ENCODE results near the gene PDE4D. TPM values are rescaled to one million over a fixed set of nuclear protein-coding genes. Genes with fewer than 3 reads are reported as not detected.

The PDE4D gene
- total RNA-seq, 4 donors from 2014 or later: 35.0 to 121 (median 63.4) TPM

DNA sequence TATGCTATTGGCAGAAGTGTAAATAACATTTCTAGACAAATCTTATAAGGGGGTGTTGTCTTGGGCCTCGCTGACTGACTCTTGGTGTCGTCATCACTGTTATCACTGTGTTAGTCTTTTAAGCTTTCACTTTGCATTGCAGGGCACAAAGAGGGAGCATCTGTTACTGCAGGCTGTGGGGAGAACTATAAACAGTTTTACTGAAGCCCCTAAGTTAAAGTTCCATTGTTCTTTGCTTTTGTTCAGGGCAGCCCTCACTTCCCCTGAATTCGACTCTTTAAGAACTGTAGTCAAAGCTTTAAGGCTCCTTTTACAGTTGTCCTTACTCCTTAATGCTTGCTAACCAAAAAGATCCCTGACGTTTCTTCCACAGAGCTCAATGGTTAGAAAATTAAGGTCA, 705.7 kb downstream of the PDE4D start:
- no peaks in the 10 kb centered on the region for H3K9me3 ChIP-seq
- H3K27me3 ChIP-seq: no peaks in the 10 kb centered on the region
- H3K4me3 ChIP-seq: peak overlapping the region; percentile 27 to 35
- peak overlapping the region in 3 of 4 donors; percentile 5 to 56 (median 55) for H3K27ac ChIP-seq
- no peak for ATAC-seq
- peak; percentile 39 for TF ChIP-seq POLR2AphosphoS5 (IDR thresholded peaks at IDR 0.05)
- no peak for TF ChIP-seq EP300 (IDR thresholded peaks at IDR 0.05)
- TF ChIP-seq POLR2A (IDR thresholded peaks at IDR 0.05): no peak
- peaks cover 0 to 13% of the 10 kb centered on the region in 2 donors for H3K36me3 ChIP-seq
- WGBS, 2 donors (ENCODE audit: low coverage in 1 of 2): 15 to 25% methylated on average over 4 of the region's 4 CpGs
- H3K4me1 ChIP-seq: peaks cover 0 to 49% (median 2%) of the 10 kb centered on the region in 3 donors

DNA sequence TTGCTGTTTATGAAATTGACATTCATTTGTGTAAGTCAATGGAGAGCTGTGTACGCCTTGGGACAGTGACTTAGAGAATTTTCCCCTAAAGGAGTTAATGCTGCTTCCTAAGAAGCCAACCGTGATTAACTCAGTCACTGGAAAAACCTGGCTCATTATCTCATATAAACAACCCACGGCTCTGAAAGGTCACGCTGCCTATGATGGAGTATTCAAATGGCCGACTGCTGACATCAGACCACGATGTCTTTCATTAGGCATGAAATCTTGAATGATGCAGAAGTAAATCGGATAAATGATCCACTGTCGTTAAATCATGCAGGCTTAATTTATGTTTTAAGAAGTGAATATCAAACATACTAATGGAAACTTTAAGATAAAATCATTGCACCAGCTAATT, 706.9 kb downstream of the PDE4D start:
- no peak for ATAC-seq
- TF ChIP-seq EP300 (IDR thresholded peaks at IDR 0.05) (no peak), POLR2A (IDR thresholded peaks at IDR 0.05) (no peak), POLR2AphosphoS5 (IDR thresholded peaks at IDR 0.05) (peak; percentile 74)
- TF ChIP-seq, protein P1, sequence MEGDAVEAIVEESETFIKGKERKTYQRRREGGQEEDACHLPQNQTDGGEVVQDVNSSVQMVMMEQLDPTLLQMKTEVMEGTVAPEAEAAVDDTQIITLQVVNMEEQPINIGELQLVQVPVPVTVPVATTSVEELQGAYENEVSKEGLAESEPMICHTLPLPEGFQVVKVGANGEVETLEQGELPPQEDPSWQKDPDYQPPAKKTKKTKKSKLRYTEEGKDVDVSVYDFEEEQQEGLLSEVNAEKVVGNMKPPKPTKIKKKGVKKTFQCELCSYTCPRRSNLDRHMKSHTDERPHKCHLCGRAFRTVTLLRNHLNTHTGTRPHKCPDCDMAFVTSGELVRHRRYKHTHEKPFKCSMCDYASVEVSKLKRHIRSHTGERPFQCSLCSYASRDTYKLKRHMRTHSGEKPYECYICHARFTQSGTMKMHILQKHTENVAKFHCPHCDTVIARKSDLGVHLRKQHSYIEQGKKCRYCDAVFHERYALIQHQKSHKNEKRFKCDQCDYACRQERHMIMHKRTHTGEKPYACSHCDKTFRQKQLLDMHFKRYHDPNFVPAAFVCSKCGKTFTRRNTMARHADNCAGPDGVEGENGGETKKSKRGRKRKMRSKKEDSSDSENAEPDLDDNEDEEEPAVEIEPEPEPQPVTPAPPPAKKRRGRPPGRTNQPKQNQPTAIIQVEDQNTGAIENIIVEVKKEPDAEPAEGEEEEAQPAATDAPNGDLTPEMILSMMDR (IDR thresholded peaks at IDR 0.05): no peak
- Histone ChIP-seq H3K27ac (peak overlapping the region in 1 of 4 donors; percentile 28), H3K27me3 (no peaks in the 10 kb centered on the region), H3K36me3 (peaks cover 0 to 15% of the 10 kb centered on the region in 2 donors), H3K4me1 (peaks cover 0 to 49% (median 2%) of the 10 kb centered on the region in 3 donors), H3K9me3 (no peaks in the 10 kb centered on the region), H3K4me3 (no peak overlapping the region)
- 16 to 23% methylated on average over 8 of the region's 8 CpGs for WGBS, 2 donors (ENCODE audit: low coverage in 1 of 2)

DNA sequence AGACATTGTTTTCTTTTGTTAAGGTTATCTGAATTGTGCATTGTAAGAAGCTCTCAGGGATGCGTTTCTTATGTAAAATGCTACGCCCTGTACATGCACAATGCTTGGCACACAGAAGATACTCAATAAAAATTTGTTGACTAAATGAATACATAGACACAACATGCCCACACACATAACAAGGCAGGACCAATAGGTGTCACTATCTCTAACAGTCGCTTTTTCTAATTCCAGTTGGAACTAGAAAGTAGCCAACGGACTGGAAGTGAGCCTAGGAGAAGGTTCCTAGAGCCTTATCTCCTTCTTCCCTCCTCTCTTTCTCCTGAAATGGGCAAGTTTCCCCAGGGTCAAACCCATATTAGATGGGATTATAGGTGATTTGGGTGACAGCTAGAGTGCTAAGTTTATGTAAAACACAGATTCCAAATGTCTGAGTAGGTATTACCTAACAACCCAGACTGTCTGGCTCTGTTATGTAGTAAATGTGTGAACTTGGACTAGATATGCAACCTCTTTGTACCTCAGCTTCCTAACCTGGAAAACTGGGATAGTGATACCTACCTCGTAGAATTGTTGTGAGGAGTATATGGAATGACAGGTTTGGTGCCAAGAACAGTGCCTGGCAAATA, 707.7 kb downstream of the PDE4D start:
- Histone ChIP-seq H3K27ac (peak overlapping the region in 1 of 4 donors; percentile 28), H3K9me3 (no peaks in the 10 kb centered on the region), H3K4me3 (no peak overlapping the region), H3K36me3 (peaks cover 0 to 15% of the 10 kb centered on the region in 2 donors), H3K27me3 (no peaks in the 10 kb centered on the region), H3K4me1 (peaks cover 0 to 49% (median 2%) of the 10 kb centered on the region in 3 donors)
- no peak for ATAC-seq
- TF ChIP-seq POLR2AphosphoS5 (IDR thresholded peaks at IDR 0.05) (no peak), POLR2A (IDR thresholded peaks at IDR 0.05) (no peak), EP300 (IDR thresholded peaks at IDR 0.05) (no peak)
- TF ChIP-seq, protein P1 (IDR thresholded peaks at IDR 0.05): no peak
- WGBS, 2 donors (ENCODE audit: low coverage in 1 of 2): 80 to 87% methylated on average over 5 of the region's 5 CpGs

DNA sequence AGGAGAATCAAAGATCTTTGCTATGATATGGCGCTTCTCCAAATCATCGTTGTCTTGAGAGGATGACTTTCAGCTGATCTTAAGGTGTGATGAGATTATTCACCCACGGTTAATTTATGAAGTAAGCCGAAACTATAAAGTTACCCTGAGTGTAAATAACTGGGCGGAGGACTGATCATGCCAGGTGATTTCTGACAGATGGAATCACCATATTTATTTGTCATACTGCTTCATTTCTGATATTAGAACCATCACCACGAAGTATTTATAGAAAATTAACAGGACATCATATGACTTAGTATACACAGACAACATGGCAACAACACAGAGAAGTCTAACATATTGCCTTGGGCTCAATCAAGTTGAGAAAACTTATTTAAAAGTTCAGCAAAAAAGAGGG, 708.8 kb downstream of the PDE4D start:
- Histone ChIP-seq H3K4me3 (no peak overlapping the region), H3K27ac (no peak overlapping the region), H3K27me3 (no peaks in the 10 kb centered on the region), H3K4me1 (peaks cover 0 to 39% (median 2%) of the 10 kb centered on the region in 3 donors), H3K36me3 (peaks cover 0 to 22% of the 10 kb centered on the region in 2 donors), H3K9me3 (no peaks in the 10 kb centered on the region)
- no peak for TF ChIP-seq POLR2AphosphoS5 (IDR thresholded peaks at IDR 0.05)
- ATAC-seq: no peak
- 73 to 80% methylated on average over 6 of the region's 6 CpGs for WGBS, 2 donors (ENCODE audit: low coverage in 1 of 2)

DNA sequence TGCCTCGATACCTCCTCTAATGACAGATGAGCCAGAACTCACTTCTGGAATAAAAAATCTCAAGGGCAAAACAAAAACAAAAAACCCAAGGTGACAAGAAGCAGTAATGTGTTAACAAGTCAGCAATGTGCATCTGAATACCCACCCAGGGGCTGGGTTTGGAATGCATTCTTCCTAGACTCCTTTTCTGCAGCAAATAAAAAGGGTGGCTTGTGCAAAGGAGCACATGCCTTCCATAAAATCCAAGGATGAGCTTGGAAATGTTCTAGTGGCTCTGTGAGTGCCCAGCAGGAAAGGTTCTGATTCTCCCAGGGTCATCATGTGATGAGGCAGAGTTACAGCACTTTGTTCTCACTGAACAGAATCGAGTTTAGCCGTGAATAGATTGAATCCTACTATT, 710.8 kb downstream of the PDE4D start:
- H3K4me1 ChIP-seq: peaks cover 0 to 21% (median 2%) of the 10 kb centered on the region in 3 donors
- no peak for ATAC-seq
- H3K4me3 ChIP-seq: no peak overlapping the region
- 97% methylated on average over 3 of the region's 3 CpGs; no CpG with 5 or more reads in 1 of the 2 donors for WGBS, 2 donors (ENCODE audit: low coverage in 1 of 2)
- H3K36me3 ChIP-seq: peaks cover 0 to 37% of the 10 kb centered on the region in 2 donors
- no peak overlapping the region for H3K27ac ChIP-seq
- no peaks in the 10 kb centered on the region for H3K9me3 ChIP-seq
- H3K27me3 ChIP-seq: no peaks in the 10 kb centered on the region
- TF ChIP-seq POLR2AphosphoS5 (IDR thresholded peaks at IDR 0.05) (no peak), POLR2A (IDR thresholded peaks at IDR 0.05) (no peak), EP300 (IDR thresholded peaks at IDR 0.05) (no peak)
- TF ChIP-seq, protein P1 (IDR thresholded peaks at IDR 0.05): no peak

DNA sequence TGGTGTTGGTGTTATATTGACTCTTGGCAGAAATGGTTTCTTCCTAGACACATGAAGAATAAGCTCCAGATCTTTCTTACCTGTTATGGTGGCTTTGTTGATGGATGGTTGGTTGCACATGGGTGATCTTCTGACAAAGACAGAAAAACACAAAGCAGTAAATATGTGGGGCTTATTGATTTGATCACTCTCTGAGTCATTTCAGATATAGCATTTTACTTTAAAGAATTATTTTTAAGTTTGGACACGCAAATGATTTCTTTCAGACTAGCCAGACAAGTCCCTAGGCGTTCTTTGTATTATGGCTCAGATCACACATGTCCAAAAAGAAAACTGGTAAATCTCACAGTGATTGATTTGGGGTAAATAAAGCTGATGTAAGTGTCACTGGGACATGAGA, 713.0 kb downstream of the PDE4D start:
- Histone ChIP-seq H3K27ac (no peak overlapping the region), H3K4me1 (no peaks in the 10 kb centered on the region), H3K4me3 (no peak overlapping the region), H3K36me3 (peaks cover 0 to 43% of the 10 kb centered on the region in 2 donors), H3K9me3 (no peaks in the 10 kb centered on the region), H3K27me3 (no peaks in the 10 kb centered on the region)
- TF ChIP-seq EP300 (IDR thresholded peaks at IDR 0.05): no peak
- no peak for TF ChIP-seq POLR2AphosphoS5 (IDR thresholded peaks at IDR 0.05)
- TF ChIP-seq, protein P1 (IDR thresholded peaks at IDR 0.05): no peak
- no peak for TF ChIP-seq POLR2A (IDR thresholded peaks at IDR 0.05)
- 77 to 94% methylated on average over 2 of the region's 2 CpGs for WGBS, 2 donors (ENCODE audit: low coverage in 1 of 2)
- no peak for ATAC-seq
